ENCODE data around the gene CELF2. TPM values are rescaled to one million over a fixed set of nuclear protein-coding genes. Genes with fewer than 3 reads are reported as not detected.

The CELF2 gene
- total RNA-seq, 1 donor from 2014 or later = 11.0 TPM

GRCh38 chr10:11274452-11274851, 256.8 kb downstream of the CELF2 start:
- no peak overlapping the region for H3K4me3 ChIP-seq (ENCODE audit: low read depth, low read length)
- no peak for DNase-seq (ENCODE audit: low read depth)
- TF ChIP-seq, protein P1, sequence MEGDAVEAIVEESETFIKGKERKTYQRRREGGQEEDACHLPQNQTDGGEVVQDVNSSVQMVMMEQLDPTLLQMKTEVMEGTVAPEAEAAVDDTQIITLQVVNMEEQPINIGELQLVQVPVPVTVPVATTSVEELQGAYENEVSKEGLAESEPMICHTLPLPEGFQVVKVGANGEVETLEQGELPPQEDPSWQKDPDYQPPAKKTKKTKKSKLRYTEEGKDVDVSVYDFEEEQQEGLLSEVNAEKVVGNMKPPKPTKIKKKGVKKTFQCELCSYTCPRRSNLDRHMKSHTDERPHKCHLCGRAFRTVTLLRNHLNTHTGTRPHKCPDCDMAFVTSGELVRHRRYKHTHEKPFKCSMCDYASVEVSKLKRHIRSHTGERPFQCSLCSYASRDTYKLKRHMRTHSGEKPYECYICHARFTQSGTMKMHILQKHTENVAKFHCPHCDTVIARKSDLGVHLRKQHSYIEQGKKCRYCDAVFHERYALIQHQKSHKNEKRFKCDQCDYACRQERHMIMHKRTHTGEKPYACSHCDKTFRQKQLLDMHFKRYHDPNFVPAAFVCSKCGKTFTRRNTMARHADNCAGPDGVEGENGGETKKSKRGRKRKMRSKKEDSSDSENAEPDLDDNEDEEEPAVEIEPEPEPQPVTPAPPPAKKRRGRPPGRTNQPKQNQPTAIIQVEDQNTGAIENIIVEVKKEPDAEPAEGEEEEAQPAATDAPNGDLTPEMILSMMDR (conservative IDR thresholded peaks at IDR 0.05; ENCODE audit: low read depth, low read length) = no peak

DNA sequence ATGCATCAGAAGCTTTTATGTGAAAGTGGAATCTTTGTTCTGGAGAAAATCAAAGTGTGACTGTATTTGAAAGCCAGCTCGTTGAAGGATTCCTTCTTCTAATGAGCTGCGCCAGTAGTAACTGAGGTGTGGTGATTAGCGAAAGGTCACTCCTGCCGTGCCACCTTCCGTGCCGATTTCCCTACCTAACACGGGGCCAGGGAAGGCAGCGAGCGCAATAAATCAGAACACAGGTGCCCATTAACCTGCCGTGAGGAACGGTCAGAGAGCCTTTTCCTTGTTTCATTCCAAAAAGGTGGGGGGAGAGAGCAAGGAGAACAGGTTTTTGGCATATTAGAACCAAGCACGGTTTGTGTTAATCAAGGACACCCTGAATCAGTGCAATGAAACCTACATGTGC, 258.0 kb downstream of the CELF2 start:
- DNase-seq (ENCODE audit: low read depth) = no peak
- TF ChIP-seq, protein P1 (conservative IDR thresholded peaks at IDR 0.05; ENCODE audit: low read depth, low read length) = no peak
- H3K4me3 ChIP-seq (ENCODE audit: low read depth, low read length) = no peak overlapping the region

DNA sequence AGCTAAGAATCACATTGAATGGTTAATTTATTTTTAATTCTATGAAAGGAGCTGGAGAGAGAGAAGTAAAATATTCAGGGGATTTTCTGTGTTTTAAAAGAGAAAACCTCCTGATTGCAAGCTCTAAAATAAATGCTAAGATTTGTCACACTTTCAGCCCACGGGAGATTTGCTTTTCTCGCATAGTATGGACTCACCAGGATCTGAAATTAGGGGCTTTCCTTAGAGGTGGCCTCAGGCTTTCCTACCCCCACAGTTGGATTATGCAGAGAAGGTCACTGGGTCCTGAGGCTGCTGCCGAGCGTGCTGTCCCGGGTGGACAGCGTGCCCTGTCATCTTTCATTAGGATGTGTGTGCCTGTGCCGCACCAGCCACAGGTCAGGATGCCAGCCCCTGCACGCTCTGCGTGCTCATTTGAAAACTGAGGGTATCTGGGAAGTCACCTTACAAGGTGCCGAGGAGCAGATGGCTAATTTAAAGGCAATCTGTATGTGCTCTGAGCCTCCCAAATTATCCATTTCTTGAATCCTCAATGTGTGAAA, 258.8 kb downstream of the CELF2 start:
- TF ChIP-seq, protein P1 (conservative IDR thresholded peaks at IDR 0.05; ENCODE audit: low read depth, low read length) = no peak
- no peak for DNase-seq (ENCODE audit: low read depth)
- no peak overlapping the region for H3K4me3 ChIP-seq (ENCODE audit: low read depth, low read length)

DNA sequence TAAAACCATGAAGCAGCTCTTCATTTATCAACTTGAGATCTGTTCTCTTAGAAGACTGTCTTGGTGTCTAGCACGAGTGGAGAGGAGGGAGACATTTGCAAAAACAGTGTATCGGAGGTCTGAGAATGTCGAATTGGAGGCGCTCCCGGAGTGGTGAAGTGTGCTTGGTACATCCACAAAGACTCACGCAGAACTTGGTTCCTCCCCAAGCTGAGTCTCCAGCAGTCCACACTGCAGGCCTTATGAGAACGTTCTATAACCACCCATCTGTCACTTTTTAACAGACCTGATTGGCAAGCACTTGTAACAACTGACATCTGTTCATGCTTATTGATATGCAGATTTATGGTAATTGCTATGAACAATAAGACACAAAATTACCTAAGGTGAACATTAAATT, 261.6 kb downstream of the CELF2 start:
- DNase-seq (ENCODE audit: low read depth) = no peak
- H3K4me3 ChIP-seq (ENCODE audit: low read depth, low read length) = no peak overlapping the region
- TF ChIP-seq, protein P1 (conservative IDR thresholded peaks at IDR 0.05; ENCODE audit: low read depth, low read length) = no peak

- no peak overlapping the region for H3K4me3 ChIP-seq (ENCODE audit: low read depth, low read length)
- TF ChIP-seq, protein P1 (conservative IDR thresholded peaks at IDR 0.05; ENCODE audit: low read depth, low read length) = no peak
- DNase-seq (ENCODE audit: low read depth) = no peak
Observed at GRCh38 chr10:11280187-11280932, 262.7 kb downstream of the CELF2 start.

DNA sequence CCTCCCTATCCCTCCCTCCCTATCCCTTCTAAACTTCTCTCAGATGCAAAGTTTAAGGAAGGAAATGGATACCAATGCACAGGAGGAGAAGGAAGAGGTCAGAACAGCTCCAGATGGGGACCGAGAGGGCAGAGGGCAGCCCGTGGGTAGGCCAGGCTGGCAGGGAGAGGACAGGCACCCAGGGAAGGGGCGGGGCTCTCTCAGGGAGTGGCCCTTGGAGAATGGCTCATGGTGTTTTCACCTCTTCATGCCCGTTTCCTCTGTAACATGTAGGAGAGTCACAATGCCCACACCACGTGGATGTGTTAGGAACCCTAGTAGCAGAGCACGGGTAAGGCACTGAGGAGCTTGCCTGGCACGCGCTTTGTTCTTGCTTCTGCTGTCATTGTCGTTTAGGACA, 264.5 kb downstream of the CELF2 start:
- H3K4me3 ChIP-seq (ENCODE audit: low read depth, low read length) = no peak overlapping the region
- no peak for DNase-seq (ENCODE audit: low read depth)
- TF ChIP-seq, protein P1 (conservative IDR thresholded peaks at IDR 0.05; ENCODE audit: low read depth, low read length) = no peak

- TF ChIP-seq, protein P1 (conservative IDR thresholded peaks at IDR 0.05; ENCODE audit: low read depth, low read length) = no peak
- no peak overlapping the region for H3K4me3 ChIP-seq (ENCODE audit: low read depth, low read length)
- DNase-seq (ENCODE audit: low read depth) = no peak
Observed at GRCh38 chr10:11282661-11283060, 265.0 kb downstream of the CELF2 start.

Data from epithelial cell of proximal tubule (primary cell).